ENCODE measurements around the gene GNB1L. TPM values are rescaled to one million over a fixed set of nuclear protein-coding genes. Genes with fewer than 3 reads are reported as not detected.

Gene GNB1L
- total RNA-seq, 4 donors from 2014 or later = 0.59 to 12.2 (median 3.1) TPM

DNA sequence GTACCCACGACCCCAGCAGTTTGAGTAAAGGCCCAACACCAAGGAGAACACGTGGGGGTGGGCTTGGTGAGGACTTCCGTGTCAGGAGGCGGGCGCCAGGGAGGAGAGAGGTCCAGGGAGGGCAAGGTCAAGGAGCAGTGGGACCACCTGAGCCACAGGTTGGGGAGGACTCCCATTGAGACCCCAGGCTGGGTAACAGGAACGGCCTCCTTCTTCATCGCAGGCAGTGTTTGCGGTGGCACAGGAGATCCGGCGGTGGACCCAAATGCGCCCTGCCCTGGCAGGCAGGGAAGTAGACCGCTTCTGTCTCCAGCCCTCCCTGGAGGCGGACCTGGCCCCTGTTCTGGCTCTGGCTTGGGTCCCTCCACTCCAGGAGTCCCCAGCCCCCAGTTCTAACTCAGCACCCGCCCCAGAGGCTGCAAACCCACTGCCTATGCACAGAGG is 100.0 kb downstream of the GNB1L start:
- no peaks in the 10 kb centered on the region for H3K9me3 ChIP-seq
- H3K36me3 ChIP-seq = no peaks in the 10 kb centered on the region
- intact Hi-C loops (cut with DNase I; ENCODE audit: low total_unique reads) = no loop called here
- peaks cover 18 to 28% of the 10 kb centered on the region in 2 donors for H3K27me3 ChIP-seq
- H3K27ac ChIP-seq = no peak overlapping the region
- peaks cover 0 to 21% of the 10 kb centered on the region in 2 donors for H3K4me1 ChIP-seq
- TF ChIP-seq POLR2A (IDR thresholded peaks at IDR 0.05) (no peak), CTCF (IDR thresholded peaks at IDR 0.05) (no peak)
- DNase-seq = no peak
- H3K4me3 ChIP-seq = no peak overlapping the region

GRCh38 chr22:19753996-19754700 is 100.5 kb downstream of the GNB1L start:
- intact Hi-C loops (cut with DNase I; ENCODE audit: low total_unique reads) = no loop called here
- Histone ChIP-seq H3K4me3 (no peak overlapping the region), H3K27ac (no peak overlapping the region), H3K27me3 (peaks cover 15 to 24% of the 10 kb centered on the region in 2 donors), H3K9me3 (no peaks in the 10 kb centered on the region), H3K4me1 (peaks cover 0 to 15% of the 10 kb centered on the region in 2 donors), H3K36me3 (no peaks in the 10 kb centered on the region)
- TF ChIP-seq POLR2A (IDR thresholded peaks at IDR 0.05) (no peak), CTCF (IDR thresholded peaks at IDR 0.05) (no peak)
- no peak for DNase-seq

DNA sequence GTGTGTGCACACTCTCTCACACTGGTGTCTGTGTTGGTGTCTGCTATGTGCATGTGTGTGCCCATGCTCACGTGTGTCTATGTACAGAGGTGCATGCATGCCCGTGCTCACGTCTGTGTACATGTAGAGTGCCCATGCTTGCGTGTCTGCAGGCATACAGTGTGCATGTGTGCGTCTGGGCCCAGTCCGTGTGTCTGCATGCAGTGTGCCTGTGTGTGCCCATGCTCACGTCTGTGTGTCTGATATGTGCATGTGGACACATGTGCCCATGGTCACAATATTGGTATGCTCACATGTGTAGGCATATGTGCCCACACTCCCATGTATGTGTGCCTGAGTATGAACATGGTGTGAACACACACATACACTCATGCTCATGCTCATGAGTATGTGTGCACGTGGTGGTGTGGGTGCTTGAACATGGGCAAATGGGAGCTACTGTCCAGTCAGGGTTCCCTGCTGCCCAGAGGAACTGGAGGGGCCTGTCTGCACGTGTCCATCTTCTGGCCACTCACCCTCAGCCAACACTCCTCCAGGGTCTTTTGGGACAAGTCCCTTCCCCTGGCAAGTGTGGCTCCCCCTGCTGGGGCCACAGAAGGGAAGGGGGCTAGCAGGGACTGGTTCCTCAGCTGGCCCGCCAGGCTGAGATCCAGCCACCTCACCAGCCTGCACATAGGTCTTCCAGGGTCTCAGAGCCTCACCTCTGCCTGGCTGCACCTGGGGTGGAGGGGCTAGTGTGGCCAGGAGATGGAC is 101.4 kb downstream of the GNB1L start:
- no peaks in the 10 kb centered on the region for H3K36me3 ChIP-seq
- H3K9me3 ChIP-seq = no peaks in the 10 kb centered on the region
- H3K4me1 ChIP-seq = peaks cover 0 to 15% of the 10 kb centered on the region in 2 donors
- TF ChIP-seq POLR2A (IDR thresholded peaks at IDR 0.05) (no peak), CTCF (IDR thresholded peaks at IDR 0.05) (no peak)
- peaks cover 14 to 24% of the 10 kb centered on the region in 2 donors for H3K27me3 ChIP-seq
- H3K4me3 ChIP-seq = no peak overlapping the region
- intact Hi-C loops (cut with DNase I; ENCODE audit: low total_unique reads) = no loop called here
- DNase-seq = no peak
- no peak overlapping the region for H3K27ac ChIP-seq

DNA sequence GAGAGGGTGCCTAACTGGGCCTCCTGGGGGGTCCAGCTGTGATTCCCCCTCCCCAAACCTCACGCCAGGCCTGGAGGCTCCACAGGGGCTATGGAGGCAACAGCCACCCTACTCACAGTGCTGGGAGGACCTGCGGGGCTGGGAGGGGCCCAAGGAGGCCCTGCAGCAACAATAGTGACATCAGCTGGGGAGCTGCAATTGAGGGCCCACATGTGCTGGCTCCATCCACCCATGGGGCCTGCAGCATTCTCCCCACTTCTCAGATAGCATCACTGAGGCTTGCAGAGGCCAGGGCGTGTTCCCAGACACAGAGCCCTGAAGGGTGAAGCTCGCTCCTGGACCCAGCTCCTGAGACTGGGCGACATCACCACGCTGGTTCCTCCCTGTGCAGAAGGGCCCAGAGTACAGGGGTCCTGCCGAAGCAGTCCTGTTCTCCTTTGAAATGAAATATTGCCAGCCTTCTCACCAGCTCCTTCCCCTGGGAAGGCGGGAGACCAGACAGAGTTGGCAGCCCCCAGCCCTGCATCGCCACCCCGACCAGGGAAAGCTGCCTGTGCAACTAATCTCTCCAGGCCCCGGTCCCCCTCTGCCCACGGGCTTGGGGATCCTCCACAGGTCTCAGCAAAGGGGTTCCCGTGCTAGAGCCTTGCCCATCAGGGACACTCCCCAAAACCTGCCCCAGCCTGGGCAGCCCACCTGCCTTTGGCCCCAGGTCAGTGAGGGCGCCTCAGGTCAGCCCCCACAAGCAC is 103.0 kb downstream of the GNB1L start:
- Histone ChIP-seq H3K36me3 (no peaks in the 10 kb centered on the region), H3K9me3 (no peaks in the 10 kb centered on the region), H3K4me3 (no peak overlapping the region), H3K27me3 (peaks cover 10 to 19% of the 10 kb centered on the region in 2 donors), H3K4me1 (peaks cover 0 to 13% of the 10 kb centered on the region in 2 donors), H3K27ac (no peak overlapping the region)
- no peak for TF ChIP-seq CTCF (IDR thresholded peaks at IDR 0.05)
- TF ChIP-seq POLR2A (IDR thresholded peaks at IDR 0.05) = no peak
- no peak for DNase-seq
- intact Hi-C loops (cut with DNase I; ENCODE audit: low total_unique reads) = no loop called here
